Fibroblast of skin of right biceps (primary cell): ENCODE measurements around the gene PARD6G.
A peak's percentile ranks its signal among the peaks of the same experiment; 100 is the strongest.

ENCODE experiments used
- DNase-seq: peaks from one replicate; pipeline ENCODE4 v3.0.0-alpha.2; 2013

Gene PARD6G

GRCh38 chr18:80143881-80144280, 103.4 kb downstream of the PARD6G start:
- peak; percentile 47 for DNase-seq

GRCh38 chr18:80140455-80140985, 106.8 kb downstream of the PARD6G start:
- DNase-seq, result no peak

DNA sequence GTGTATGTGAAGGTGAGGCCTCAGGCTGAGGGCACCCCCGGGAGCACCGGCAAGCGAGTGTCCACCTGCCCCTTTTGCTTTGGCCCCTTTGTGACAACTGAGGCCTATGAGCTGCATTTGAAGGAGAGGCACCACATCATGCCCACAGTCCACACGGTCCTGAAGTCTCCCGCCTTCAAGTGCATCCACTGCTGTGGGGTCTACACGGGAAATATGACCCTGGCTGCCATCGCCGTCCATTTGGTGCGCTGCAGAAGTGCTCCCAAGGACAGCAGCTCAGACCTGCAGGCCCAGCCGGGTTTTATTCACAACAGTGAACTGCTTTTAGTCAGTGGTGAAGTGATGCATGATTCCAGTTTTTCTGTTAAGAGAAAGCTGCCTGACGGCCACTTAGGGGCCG, 109.3 kb downstream of the PARD6G start:
- DNase-seq, result no peak

DNA sequence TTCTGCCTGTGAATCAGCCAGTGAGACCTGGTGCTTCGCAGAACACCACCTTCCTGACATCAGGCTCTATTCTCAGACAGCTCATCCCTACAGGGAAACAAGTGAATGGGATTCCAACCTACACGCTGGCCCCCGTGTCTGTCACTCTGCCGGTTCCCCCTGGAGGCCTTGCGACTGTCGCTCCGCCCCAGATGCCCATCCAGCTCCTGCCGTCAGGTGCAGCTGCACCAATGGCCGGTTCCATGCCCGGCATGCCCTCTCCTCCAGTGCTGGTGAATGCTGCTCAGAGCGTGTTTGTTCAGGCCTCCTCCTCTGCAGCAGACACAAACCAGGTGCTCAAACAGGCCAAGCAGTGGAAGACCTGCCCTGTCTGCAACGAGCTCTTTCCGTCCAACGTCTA, 110.2 kb downstream of the PARD6G start:
- no peak for DNase-seq

DNA sequence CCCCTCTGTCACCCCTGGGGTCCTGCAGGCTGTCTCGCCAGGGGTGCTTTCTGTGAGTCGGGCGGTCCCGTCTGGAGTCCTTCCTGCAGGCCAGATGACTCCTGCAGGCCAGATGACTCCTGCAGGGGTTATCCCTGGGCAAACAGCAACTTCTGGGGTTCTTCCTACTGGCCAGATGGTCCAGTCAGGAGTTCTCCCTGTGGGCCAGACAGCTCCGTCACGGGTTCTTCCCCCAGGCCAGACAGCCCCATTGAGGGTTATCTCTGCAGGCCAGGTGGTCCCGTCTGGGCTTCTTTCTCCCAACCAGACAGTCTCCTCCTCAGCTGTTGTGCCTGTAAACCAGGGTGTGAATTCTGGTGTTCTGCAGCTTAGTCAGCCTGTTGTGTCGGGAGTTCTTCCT, 110.6 kb downstream of the PARD6G start:
- no peak for DNase-seq

DNA sequence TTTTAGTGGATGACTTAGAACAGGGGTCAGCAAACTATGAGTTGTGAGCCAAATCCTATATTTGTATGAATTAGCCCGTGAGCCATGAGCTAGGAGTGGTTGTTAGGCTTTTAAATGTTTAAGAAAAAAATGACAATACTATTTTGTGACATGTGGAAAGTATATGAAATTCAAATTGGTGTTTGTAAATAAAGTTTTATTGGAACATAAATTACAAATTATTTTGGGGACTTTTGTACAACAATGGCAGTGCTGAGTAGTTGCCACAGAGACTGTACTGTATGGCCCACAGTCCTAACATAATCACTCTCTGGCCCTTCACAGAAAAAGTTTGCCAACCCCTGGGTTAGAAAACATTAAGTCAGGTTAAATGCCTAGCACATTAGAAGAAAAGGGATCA, 112.2 kb downstream of the PARD6G start:
- DNase-seq, result no peak

GRCh38 chr18:80133124-80133523, 114.2 kb downstream of the PARD6G start:
- no peak for DNase-seq

DNA sequence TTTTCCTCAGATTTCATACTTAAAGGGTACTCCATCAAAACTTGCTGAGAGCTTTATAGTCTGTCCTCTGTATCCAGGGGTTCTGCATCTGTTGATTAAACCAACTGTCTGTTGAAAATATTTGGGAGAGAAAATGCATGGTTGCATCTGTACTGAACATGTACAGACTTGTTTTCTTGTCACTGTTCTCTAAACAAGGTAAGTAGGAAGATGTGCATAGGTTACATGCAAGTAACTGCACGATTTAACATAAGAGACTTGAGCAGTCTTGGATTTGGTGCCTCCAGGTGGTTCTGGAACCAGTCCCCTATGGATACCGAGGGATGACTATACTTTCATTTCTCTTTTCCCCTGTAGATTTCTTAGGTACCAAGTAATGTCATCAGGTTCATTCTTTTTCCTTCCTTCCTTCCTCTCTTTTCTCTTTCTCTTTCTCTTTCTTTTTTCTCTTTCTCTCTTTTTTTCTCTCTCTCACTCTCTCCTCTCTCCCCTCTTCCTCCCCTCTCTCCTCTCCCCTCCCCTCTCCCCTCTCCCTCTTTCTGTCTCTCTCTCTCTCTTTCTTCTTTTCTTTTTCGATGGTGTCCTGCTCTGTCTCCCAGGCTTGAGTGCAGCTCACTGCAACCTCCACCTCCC, 115.0 kb downstream of the PARD6G start:
- DNase-seq, result no peak

DNA sequence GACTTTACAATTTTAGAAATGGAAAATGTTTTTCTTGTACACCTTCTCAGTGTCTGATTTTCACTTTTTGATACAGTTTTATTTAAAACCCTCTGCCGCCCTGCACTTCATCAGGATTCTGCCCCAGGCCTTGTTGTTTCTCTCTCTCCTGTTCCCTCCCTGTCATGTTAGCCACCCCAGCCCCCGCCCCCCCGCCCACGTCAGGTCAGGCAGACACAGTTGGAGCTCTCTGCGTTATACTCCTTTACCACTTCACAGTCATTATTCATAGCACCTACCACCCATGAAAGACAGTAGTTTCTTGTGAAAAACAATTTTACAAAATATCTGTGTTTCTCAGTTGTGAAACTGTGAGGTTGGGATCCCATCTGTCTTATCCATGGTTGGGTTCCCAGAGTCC, 116.8 kb downstream of the PARD6G start:
- DNase-seq, result no peak

DNA sequence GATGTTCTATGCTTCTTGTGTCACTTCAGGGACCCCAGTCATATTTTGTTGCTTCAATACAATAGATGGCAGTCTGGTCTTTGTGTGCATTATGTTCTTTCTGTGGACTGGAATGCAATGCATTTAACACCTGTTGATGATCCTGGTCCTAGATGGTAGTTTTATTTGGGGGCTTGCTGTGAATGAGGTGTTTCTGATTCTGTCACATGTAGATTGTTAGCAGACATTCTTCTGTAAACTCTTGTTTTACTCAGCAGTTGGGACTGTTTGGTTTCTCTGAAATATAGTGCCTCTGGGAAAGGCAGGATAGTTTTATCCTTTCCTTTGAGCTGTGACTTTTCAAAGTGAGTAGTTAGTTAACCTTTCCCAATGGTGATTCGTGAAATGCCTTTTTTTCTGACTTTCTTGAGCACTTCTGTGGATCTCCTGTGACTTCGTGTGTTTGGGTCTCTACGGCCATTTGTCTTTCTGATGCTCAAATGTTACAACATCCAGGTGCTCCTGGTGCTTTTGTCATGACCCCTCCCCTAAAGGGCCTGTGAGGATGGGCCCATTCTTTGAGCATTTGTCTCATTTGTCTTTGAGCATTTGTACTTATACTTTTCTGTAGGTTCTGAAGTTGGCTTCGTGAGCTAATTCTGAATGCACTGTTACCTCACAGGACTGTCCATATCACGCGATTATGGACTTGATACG, 117.5 kb downstream of the PARD6G start:
- no peak for DNase-seq

DNA sequence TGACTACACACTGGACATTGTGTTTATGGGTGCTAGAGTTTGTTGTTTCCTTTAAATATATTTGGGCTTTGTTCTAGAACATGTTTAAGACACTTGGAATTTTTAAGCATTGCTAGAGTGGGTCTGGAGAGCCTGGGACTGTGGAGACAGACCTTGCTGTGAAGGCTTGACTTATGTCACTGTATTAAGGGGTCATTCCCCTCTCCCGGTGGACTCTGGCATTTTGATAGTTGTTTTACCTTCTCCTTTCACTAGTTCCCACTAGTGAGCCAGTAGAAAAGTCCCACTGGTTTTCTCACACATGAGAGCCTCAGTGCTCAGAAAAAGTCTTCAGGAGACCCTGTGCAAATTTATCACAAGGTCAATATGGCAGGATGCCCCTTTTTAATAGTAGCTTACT, 119.7 kb downstream of the PARD6G start:
- DNase-seq, result no peak

- DNase-seq, result no peak
Measured at GRCh38 chr18:80126797-80127196, 120.5 kb downstream of the PARD6G start.

DNA sequence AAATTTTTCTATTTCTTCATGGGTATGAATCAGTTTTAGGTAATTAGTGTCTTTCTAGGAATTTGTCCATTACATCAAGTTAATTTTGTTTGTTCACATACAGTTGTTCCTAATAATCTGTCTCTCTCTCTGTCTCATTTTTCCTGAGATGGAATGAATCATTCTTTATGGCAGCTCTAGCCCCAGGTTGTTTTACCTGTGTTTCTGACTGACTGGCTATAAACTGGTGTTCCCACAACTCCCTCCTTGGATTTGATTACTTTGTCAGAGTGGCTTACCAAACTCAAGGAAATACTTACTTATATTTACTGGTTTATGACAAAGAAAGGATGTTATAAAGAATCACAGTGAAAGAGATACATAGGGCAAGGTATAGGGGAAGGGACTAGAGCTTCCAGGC, 123.2 kb downstream of the PARD6G start:
- no peak for DNase-seq

DNA sequence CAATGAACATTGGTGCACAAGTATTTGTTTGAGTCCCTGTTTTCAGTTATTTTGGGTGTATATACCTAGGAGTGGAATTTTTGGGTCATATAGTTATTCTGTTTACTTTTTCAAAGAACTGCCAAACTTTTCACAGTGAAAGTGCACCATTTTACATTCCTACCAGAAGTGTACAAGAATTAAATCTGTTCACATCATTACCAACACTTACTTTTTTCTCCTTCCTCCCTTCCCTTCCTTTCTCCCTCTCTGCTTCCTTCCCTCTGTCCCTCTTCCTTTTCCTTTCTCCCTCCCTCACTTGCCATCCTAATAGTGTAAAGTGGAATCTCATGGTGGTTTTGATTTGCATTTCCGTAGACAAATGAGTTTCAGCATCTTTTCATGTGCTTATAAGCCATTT, 126.4 kb downstream of the PARD6G start:
- DNase-seq, result no peak

DNA sequence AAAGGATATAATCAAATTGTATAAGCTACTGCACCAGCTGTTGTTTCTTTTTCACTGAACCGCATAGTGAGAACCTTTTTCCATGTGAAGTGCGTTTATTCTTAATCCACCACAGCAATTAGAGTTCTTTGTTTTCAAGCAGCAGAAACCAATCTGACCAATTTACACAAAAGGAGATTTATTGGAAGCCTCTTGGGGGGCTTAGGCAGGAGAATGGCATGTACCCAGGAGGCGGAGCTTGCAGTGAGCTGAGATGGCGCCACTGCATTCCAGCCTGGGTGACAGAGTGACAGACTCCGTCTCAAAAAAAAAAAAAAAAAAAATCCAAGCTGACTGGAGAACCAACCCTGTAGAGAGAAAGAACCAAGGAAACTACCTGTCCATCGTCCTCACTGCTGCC, 128.2 kb downstream of the PARD6G start:
- DNase-seq, result no peak

- no peak for DNase-seq
Measured at GRCh38 chr18:80115035-80115434, 132.3 kb downstream of the PARD6G start.

DNA sequence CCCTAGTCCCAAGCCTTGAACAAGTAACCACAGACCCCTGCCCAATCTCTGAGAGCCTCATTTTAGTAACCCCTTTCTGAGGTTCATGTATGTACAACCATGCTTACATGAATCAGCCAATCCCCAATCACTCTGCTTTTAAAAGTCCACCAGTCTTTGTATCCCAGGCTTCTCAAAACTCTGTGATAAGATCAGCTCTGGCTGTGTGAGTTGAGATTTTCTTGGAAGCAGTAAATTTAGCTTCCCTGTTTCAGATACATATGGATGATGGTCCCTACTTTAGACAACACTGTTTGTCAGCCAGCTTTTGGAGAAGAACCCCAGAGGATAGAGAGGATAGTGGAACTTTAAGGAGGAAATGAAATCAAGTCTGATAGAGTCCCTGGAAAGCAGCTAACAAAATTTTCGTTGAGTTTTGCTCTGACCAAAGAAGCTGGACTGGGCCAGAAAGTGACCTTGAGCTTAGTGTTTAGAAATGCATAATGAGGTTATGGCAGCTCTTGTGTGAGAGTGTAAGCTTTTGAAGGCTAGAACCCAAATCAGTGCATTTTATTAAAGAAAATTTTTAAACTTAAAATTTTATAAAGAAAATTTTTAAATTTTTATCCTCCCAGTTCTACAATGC, 134.6 kb downstream of the PARD6G start:
- DNase-seq, result no peak

- peak; percentile 42 for DNase-seq
Measured at GRCh38 chr18:80109676-80110078, 137.6 kb downstream of the PARD6G start.

GRCh38 chr18:80108739-80109675, 138.3 kb downstream of the PARD6G start, which contains the start of gene ADNP2:
TSS of gene ADNP2 (plus strand) at chr18:80109262. CDS start at chr18:80117543, 8,281 bp downstream.
- peak; percentile 96 for DNase-seq

GRCh38 chr18:80108121-80108536, 139.2 kb downstream of the PARD6G start:
- no peak for DNase-seq

GRCh38 chr18:80107426-80107825, 139.9 kb downstream of the PARD6G start:
- DNase-seq, result no peak
